CD4-positive, CD25-positive, alpha-beta regulatory T cell (primary cell): Measurements from ENCODE around the gene PPTC7. TPM values are rescaled to one million over a fixed set of nuclear protein-coding genes. Genes with fewer than 3 reads are reported as not detected.
"Not testable (repeated sequence)": the region's sequence is repeated elsewhere in the genome, so short reads cannot be mapped to it uniquely, and the experiment has no call there.

Source experiments
- ATAC-seq, 2 donors: fragments of 150-1000 bp; cut with Tn5 transposase; one replicate each; pipeline ENCODE4 v1.10.0; 2021; ENCODE audit warnings: low read depth in 2 of 2, moderate number of reproducible peaks in 2 of 2, moderate library complexity in 1 of 2
- DNase-seq, 3 donors: peaks; one replicate each; pipeline versions ENCODE4 v3.0.0 to v3.0.0-alpha.2; 2012 to 2022; ENCODE audit warnings: mixed read lengths in 1 of 3
- H3K27ac ChIP-seq: one replicate; pipeline ENCODE4 v1.7.0; 2013; ENCODE audit warnings: mild to moderate bottlenecking, low read length; ENCODE audit not compliant: insufficient read depth, poor library complexity, severe bottlenecking
- H3K27me3 ChIP-seq: one replicate; pipeline ENCODE4 v1.7.0; 2013; ENCODE audit warnings: low read length; ENCODE audit not compliant: control insufficient read depth, insufficient read depth
- H3K36me3 ChIP-seq: one replicate; pipeline ENCODE4 v1.7.0; 2013; ENCODE audit warnings: mild to moderate bottlenecking, low read length, moderate library complexity; ENCODE audit not compliant: control insufficient read depth, insufficient read depth
- H3K4me1 ChIP-seq: 2 replicates; pipeline ENCODE4 v1.7.0; 2013; ENCODE audit warnings: mild to moderate bottlenecking, low read length; ENCODE audit not compliant: insufficient read depth, control insufficient read depth, poor library complexity, severe bottlenecking
- H3K4me3 ChIP-seq: one replicate; pipeline ENCODE4 v1.7.0; 2013; ENCODE audit warnings: low read depth, mild to moderate bottlenecking, low read length, moderate library complexity
- H3K9me3 ChIP-seq, 2 experiments: 1 replicate in 1 of 2; 2 replicates in 1 of 2; pipeline ENCODE4 v1.7.0; 2013; ENCODE audit warnings: low read length in 2 of 2, mild to moderate bottlenecking in 1 of 2, moderate library complexity in 1 of 2; ENCODE audit not compliant: control insufficient read depth in 2 of 2
- H3K27ac Mint-ChIP-seq, 3 donors: one replicate each; pipeline ENCODE4 v1.8.0; 2020 to 2022; ENCODE audit warnings: mild to moderate bottlenecking in 3 of 3, mixed read lengths in 3 of 3, moderate library complexity in 2 of 3
- H3K27me3 Mint-ChIP-seq: one replicate; pipeline ENCODE4 v1.8.0; 2022; ENCODE audit warnings: mild to moderate bottlenecking, mixed read lengths
- H3K36me3 Mint-ChIP-seq: one replicate; pipeline ENCODE4 v1.8.0; 2020; ENCODE audit warnings: mixed read lengths
- H3K4me1 Mint-ChIP-seq, 4 donors: one replicate each; pipeline ENCODE4 v1.8.0; 2020 to 2022; ENCODE audit warnings: mixed read lengths in 4 of 4, mild to moderate bottlenecking in 1 of 4
- H3K4me3 Mint-ChIP-seq, 4 donors: one replicate each; pipeline ENCODE4 v1.8.0; 2020 to 2022; ENCODE audit warnings: mild to moderate bottlenecking in 4 of 4, mixed read lengths in 4 of 4, moderate library complexity in 3 of 4
- H3K9me3 Mint-ChIP-seq, 7 donors: one replicate each; pipeline ENCODE4 v1.8.0; 2020 to 2022; ENCODE audit warnings: mixed read lengths in 7 of 7, mild to moderate bottlenecking in 3 of 7, moderate library complexity in 2 of 7
- polyA plus RNA-seq, 4 donors: library from polyadenylated mRNA; unstranded; fragments of 300-500 nt; fragmentation: Illumina TruSeq; gene quantifications; one replicate each; pipeline ENCODE4 v1.2.3, GENCODE V29; 2021
- total RNA-seq: library from RNA; stranded (reverse); gene quantifications from one replicate; pipeline ENCODE4 v1.2.3, GENCODE V29; 2022

PPTC7 gene
- total and polyA plus RNA-seq, 5 donors from 2014 or later: 6.7 to 42.3 (median 9.4) TPM

- H3K36me3 Mint-ChIP-seq: peaks cover 10% of the 10 kb centered on the region
- H3K4me1 Mint-ChIP-seq: peaks cover 41 to 89% (median 49%) of the 10 kb centered on the region in 4 donors
- DNase-seq (no peak), ATAC-seq (no peak)
- no peaks in the 10 kb centered on the region for H3K9me3 ChIP-seq
- H3K4me3 ChIP-seq: no peak overlapping the region
- H3K27me3 ChIP-seq: no peaks in the 10 kb centered on the region
- peaks cover 57% of the 10 kb centered on the region for H3K4me1 ChIP-seq
- H3K27me3 Mint-ChIP-seq: no peaks in the 10 kb centered on the region
- H3K36me3 ChIP-seq: no peaks in the 10 kb centered on the region
- no peak overlapping the region for H3K27ac ChIP-seq
- peak overlapping the region in 3 of 4 donors; percentile 4 to 68 (median 40) for H3K4me3 Mint-ChIP-seq
- H3K27ac Mint-ChIP-seq: peak overlapping the region in 2 of 3 donors; percentile 46 to 94
- peaks cover 0 to 3% (median 0%) of the 10 kb centered on the region in 7 donors for H3K9me3 Mint-ChIP-seq
Observed at GRCh38 chr12:110560048-110560447, 23.1 kb downstream of the PPTC7 start.

- not testable (repeated sequence) for H3K4me3 Mint-ChIP-seq
- peaks cover 51% of the 10 kb centered on the region for H3K4me1 ChIP-seq
Observed at GRCh38 chr12:110558945-110559344, 24.2 kb downstream of the PPTC7 start.

GRCh38 chr12:110557300-110557699, 25.8 kb downstream of the PPTC7 start:
- peaks cover 0 to 3% (median 0%) of the 10 kb centered on the region in 7 donors for H3K9me3 Mint-ChIP-seq
- Histone ChIP-seq H3K4me3 (no peak overlapping the region), H3K9me3 (no peaks in the 10 kb centered on the region), H3K27ac (no peak overlapping the region), H3K27me3 (no peaks in the 10 kb centered on the region), H3K4me1 (peaks cover 39% of the 10 kb centered on the region), H3K36me3 (no peaks in the 10 kb centered on the region)
- peak overlapping the region in 1 of 4 donors; percentile 74 for H3K4me3 Mint-ChIP-seq
- DNase-seq (no peak), ATAC-seq (no peak)
- peak overlapping the region; percentile 49 to 76 (median 63) for H3K27ac Mint-ChIP-seq
- peaks cover 39 to 74% (median 45%) of the 10 kb centered on the region in 4 donors for H3K4me1 Mint-ChIP-seq
- peaks cover 10% of the 10 kb centered on the region for H3K36me3 Mint-ChIP-seq
- no peaks in the 10 kb centered on the region for H3K27me3 Mint-ChIP-seq

More at GRCh38 chr12:110558945-110559344, 24.2 kb downstream of the PPTC7 start:
- not testable (repeated sequence) for H3K27ac ChIP-seq, H3K9me3 Mint-ChIP-seq, H3K9me3 ChIP-seq, H3K36me3 ChIP-seq, H3K4me3 ChIP-seq, H3K27me3 Mint-ChIP-seq, H3K27ac Mint-ChIP-seq, DNase-seq, H3K27me3 ChIP-seq, ATAC-seq
- Mint-ChIP-seq H3K4me1 (peaks cover 43 to 85% (median 48%) of the 10 kb centered on the region in 4 donors), H3K36me3 (peaks cover 10% of the 10 kb centered on the region)

GRCh38 chr12:110556705-110557104, 26.4 kb downstream of the PPTC7 start:
- peaks cover 34% of the 10 kb centered on the region for H3K4me1 ChIP-seq
- DNase-seq (no peak), ATAC-seq (no peak)
- H3K27me3 ChIP-seq: no peaks in the 10 kb centered on the region
- H3K9me3 ChIP-seq: no peaks in the 10 kb centered on the region
- no peak overlapping the region for H3K4me3 ChIP-seq
- peaks cover 0 to 3% (median 0%) of the 10 kb centered on the region in 7 donors for H3K9me3 Mint-ChIP-seq
- H3K36me3 Mint-ChIP-seq: peaks cover 10% of the 10 kb centered on the region
- H3K36me3 ChIP-seq: no peaks in the 10 kb centered on the region
- no peaks in the 10 kb centered on the region for H3K27me3 Mint-ChIP-seq
- H3K4me3 Mint-ChIP-seq: peak overlapping the region in 3 of 4 donors; percentile 2 to 29 (median 3)
- peak overlapping the region in 1 of 3 donors; percentile 57 for H3K27ac Mint-ChIP-seq
- no peak overlapping the region for H3K27ac ChIP-seq
- peaks cover 44 to 75% (median 48%) of the 10 kb centered on the region in 4 donors for H3K4me1 Mint-ChIP-seq

- Mint-ChIP-seq H3K4me1 (peaks cover 41 to 68% (median 47%) of the 10 kb centered on the region in 4 donors), H3K27ac (peak overlapping the region in 2 of 3 donors; percentile 38 to 52), H3K27me3 (no peaks in the 10 kb centered on the region), H3K4me3 (no peak overlapping the region), H3K9me3 (peaks cover 0 to 3% (median 0%) of the 10 kb centered on the region in 7 donors), H3K36me3 (peaks cover 14% of the 10 kb centered on the region)
- H3K27me3 ChIP-seq: no peaks in the 10 kb centered on the region
- peaks cover 25% of the 10 kb centered on the region for H3K4me1 ChIP-seq
- ATAC-seq (no peak), DNase-seq (no peak)
- H3K4me3 ChIP-seq: no peak overlapping the region
- peaks cover 8% of the 10 kb centered on the region for H3K36me3 ChIP-seq
- H3K27ac ChIP-seq: no peak overlapping the region
- no peaks in the 10 kb centered on the region for H3K9me3 ChIP-seq
Observed at GRCh38 chr12:110555577-110556406, 27.3 kb downstream of the PPTC7 start.

- Mint-ChIP-seq H3K9me3 (peaks cover 0 to 3% (median 0%) of the 10 kb centered on the region in 7 donors), H3K27ac (peak overlapping the region in 1 of 3 donors; percentile 24), H3K4me1 (peaks cover 42 to 68% (median 47%) of the 10 kb centered on the region in 4 donors), H3K27me3 (no peaks in the 10 kb centered on the region), H3K36me3 (peaks cover 24% of the 10 kb centered on the region), H3K4me3 (no peak overlapping the region)
- no peaks in the 10 kb centered on the region for H3K9me3 ChIP-seq
- H3K36me3 ChIP-seq: peaks cover 22% of the 10 kb centered on the region
- no peak overlapping the region for H3K4me3 ChIP-seq
- no peak overlapping the region for H3K27ac ChIP-seq
- H3K4me1 ChIP-seq: peaks cover 19% of the 10 kb centered on the region
- no peaks in the 10 kb centered on the region for H3K27me3 ChIP-seq
- ATAC-seq: no peak
- no peak for DNase-seq
Observed at GRCh38 chr12:110554184-110554583, 28.9 kb downstream of the PPTC7 start.

- Mint-ChIP-seq H3K27me3 (no peaks in the 10 kb centered on the region), H3K27ac (peak overlapping the region in 1 of 3 donors; percentile 71), H3K4me1 (peaks cover 34 to 57% (median 47%) of the 10 kb centered on the region in 4 donors), H3K36me3 (peaks cover 23% of the 10 kb centered on the region), H3K4me3 (no peak overlapping the region), H3K9me3 (peaks cover 0 to 1% (median 0%) of the 10 kb centered on the region in 7 donors)
- H3K4me3 ChIP-seq: no peak overlapping the region
- no peaks in the 10 kb centered on the region for H3K9me3 ChIP-seq
- H3K27me3 ChIP-seq: no peaks in the 10 kb centered on the region
- peaks cover 33% of the 10 kb centered on the region for H3K36me3 ChIP-seq
- peaks cover 1% of the 10 kb centered on the region for H3K4me1 ChIP-seq
- no peak for ATAC-seq
- H3K27ac ChIP-seq: no peak overlapping the region
- DNase-seq: no peak
Observed at GRCh38 chr12:110550981-110551380, 32.1 kb downstream of the PPTC7 start.
